GM12878 (cell line): ENCODE measurements around the gene TRPM1. TPM values are rescaled to one million over a fixed set of nuclear protein-coding genes. Genes with fewer than 3 reads are reported as not detected.

Experiments
- ATAC-seq: fragments of 200-7000 bp; cut with Tn5 transposase; 3 replicates; pipeline ENCODE4 v1.9.1; 2020; ENCODE audit warnings: mild to moderate bottlenecking, moderate library complexity
- BruUV-seq: library from RNA; stranded (reverse); fragments of 400-500 nt; replicated peaks from 2 replicates; lab custom pipeline; 2021; lab: Mats Ljungman, UMichigan
- CTCF ChIA-PET: fragments of 300-600 bp; sonication (Branson Sonifier 250); formaldehyde crosslinking; extraction: SDS; loops from one replicate; lab custom pipeline; 2021; ENCODE audit warnings: inconsistent platforms; lab: Yijun Ruan, JAX
- POLR2A ChIA-PET: fragments of 350-600 bp; formaldehyde crosslinking; extraction: SDS; loops from one replicate; lab custom pipeline; 2021; ENCODE audit warnings: inconsistent platforms; lab: Charles Lee
- RAD21 ChIA-PET: fragments of 300-600 bp; sonication (Branson Sonifier 250); formaldehyde crosslinking; loops from one replicate; lab custom pipeline; 2023; ENCODE audit warnings: antibody characterized with exemption; ENCODE audit not compliant: unreplicated experiment; lab: Charles Lee
- SMC1A ChIA-PET: fragments of 300-600 bp; sonication (Branson Sonifier 250); formaldehyde crosslinking; loops from one replicate; lab custom pipeline; 2023; ENCODE audit not compliant: unreplicated experiment, uncharacterized antibody; lab: Charles Lee
- DNase-seq: peaks from one replicate; pipeline ENCODE4 v3.0.0-alpha.2; 2011; ENCODE audit warnings: low read depth, low spot score
- FAIRE-seq: peaks from 3 replicates; lab custom pipeline; 2011; peaks lifted over from hg19 to GRCh38; lab: Jason Lieb, UNC
- H2AFZ ChIP-seq: 2 replicates; pipeline ENCODE4 v1.6.0; 2011; ENCODE audit warnings: low read depth, low read length, control low read depth; ENCODE audit not compliant: control insufficient read depth
- H3K27ac ChIP-seq: 2 replicates; pipeline ENCODE4 v1.5.1; 2011; ENCODE audit warnings: control low read depth; ENCODE audit not compliant: control insufficient read depth, insufficient read depth
- H3K27me3 ChIP-seq, 2 experiments: replicated peaks in 1 of 2; 2 replicates each; pipeline versions ENCODE4 v1.6.0 to v1.6.1; 2011; ENCODE audit warnings: low read length in 1 of 2; ENCODE audit not compliant: control insufficient read depth in 2 of 2, insufficient read depth in 2 of 2
- H3K36me3 ChIP-seq, 2 experiments: 2 replicates each; pipeline ENCODE4 v1.5.1; 2011; ENCODE audit warnings: low read length in 1 of 2; ENCODE audit not compliant: control insufficient read depth in 2 of 2, insufficient read depth in 2 of 2
- H3K4me1 ChIP-seq: 2 replicates; pipeline ENCODE4 v1.6.1; 2011; ENCODE audit warnings: mild to moderate bottlenecking, low read length, moderate library complexity, mixed read lengths; ENCODE audit not compliant: control insufficient read depth, insufficient read depth
- H3K4me2 ChIP-seq: 2 replicates; pipeline ENCODE4 v1.6.0; 2011; ENCODE audit warnings: control low read depth; ENCODE audit not compliant: control insufficient read depth, insufficient read depth
- H3K4me3 ChIP-seq: fragments of 200-600 bp; sonication (generic); 2 replicates; pipeline ENCODE4 v1.5.1; 2016
- H3K79me2 ChIP-seq: 2 replicates; pipeline ENCODE4 v1.6.0; 2011; ENCODE audit warnings: low read length; ENCODE audit not compliant: control insufficient read depth, insufficient read depth
- H3K9ac ChIP-seq: 2 replicates; pipeline ENCODE4 v1.8.0; 2011; ENCODE audit warnings: low read length, control low read depth, mixed read lengths; ENCODE audit not compliant: control insufficient read depth, insufficient read depth
- H3K9me3 ChIP-seq: replicated peaks from 3 replicates; pipeline ENCODE4 v1.5.1; 2011; ENCODE audit warnings: mild to moderate bottlenecking, low read length; ENCODE audit not compliant: control insufficient read depth, insufficient read depth
- H4K20me1 ChIP-seq: 2 replicates; pipeline ENCODE4 v1.6.0; 2011; ENCODE audit not compliant: control insufficient read depth, insufficient read depth
- ATF7 ChIP-seq: fragments of 450-650 bp; IDR thresholded peaks from 2 replicates; pipeline ENCODE4 v1.6.1; 2016; ENCODE audit warnings: low read depth, mild to moderate bottlenecking
- BMI1 ChIP-seq: fragments of 450-650 bp; IDR thresholded peaks from 2 replicates; pipeline ENCODE4 v1.6.1; 2016; ENCODE audit warnings: mild to moderate bottlenecking, moderate library complexity, borderline replicate concordance
- BRCA1 ChIP-seq: IDR thresholded peaks from 2 replicates; pipeline ENCODE4 v1.6.1; 2011; ENCODE audit warnings: low read depth, low read length, improper control_type of control experiment
- DPF2 ChIP-seq: fragments of 450-650 bp; IDR thresholded peaks from 2 replicates; pipeline ENCODE4 v1.6.1; 2017; ENCODE audit warnings: mild to moderate bottlenecking
- HCFC1 ChIP-seq: fragments of 150-350 bp; IDR thresholded peaks from 2 replicates; pipeline ENCODE4 v1.6.1; 2014; ENCODE audit warnings: low read length
- IRF5 ChIP-seq: fragments of 450-650 bp; IDR thresholded peaks from 2 replicates; pipeline ENCODE4 v1.6.1; 2017; ENCODE audit warnings: borderline replicate concordance
- KAT2A ChIP-seq: conservative IDR thresholded peaks from 2 replicates; pipeline ENCODE4 v1.6.1; 2011; ENCODE audit warnings: low read depth, low read length; ENCODE audit not compliant: control insufficient read depth
- MYB ChIP-seq: fragments of 150-350 bp; IDR thresholded peaks from 2 replicates; pipeline ENCODE4 v1.6.1; 2014; ENCODE audit warnings: mild to moderate bottlenecking, low read depth, low read length, borderline replicate concordance
- NFYA ChIP-seq: IDR thresholded peaks from 2 replicates; pipeline ENCODE4 v1.6.1; 2011; ENCODE audit warnings: low read depth, mild to moderate bottlenecking, low read length, improper control_type of control experiment, borderline replicate concordance
- NR2F1 ChIP-seq: fragments of 450-650 bp; conservative IDR thresholded peaks from 2 replicates; pipeline ENCODE4 v1.6.1; 2017; ENCODE audit warnings: mild to moderate bottlenecking
- PBX3 ChIP-seq: IDR thresholded peaks from 2 replicates; pipeline ENCODE4 v1.6.1; 2011; ENCODE audit warnings: mild to moderate bottlenecking, low read depth, low read length, moderate library complexity; ENCODE audit not compliant: insufficient replicate concordance
- PRDM15 ChIP-seq: fragments of 450-650 bp; formaldehyde crosslinking; IDR thresholded peaks from 2 replicates; pipeline ENCODE4 v1.4.0; 2020; ENCODE audit warnings: mild to moderate bottlenecking, moderate library complexity
- RUNX3 ChIP-seq: IDR thresholded peaks from 2 replicates; pipeline ENCODE4 v1.6.1; 2012; ENCODE audit warnings: low read length, inconsistent platforms
- SMC3 ChIP-seq: IDR thresholded peaks from 2 replicates; pipeline ENCODE4 v1.6.1; 2011; ENCODE audit warnings: low read length, improper control_type of control experiment, borderline replicate concordance
- ZNF622 ChIP-seq: fragments of 450-650 bp; IDR thresholded peaks from 2 replicates; pipeline ENCODE4 v1.6.1; 2017; ENCODE audit warnings: mild to moderate bottlenecking, inconsistent platforms
- WGBS: methylation state at CpG from one replicate; pipeline ENCODE4 v1.1.6; 2016; ENCODE audit warnings: low lambda C conversion rate; ENCODE audit not compliant: insufficient replicate concordance, insufficient coverage; ENCODE audit errors: missing lambda C conversion rate; 5-methylcytosine and 5-hydroxymethylcytosine counted together
- in situ Hi-C: fragments of 300-500 bp; cut with MboI; formaldehyde crosslinking; loops from 9 replicates; pipeline ENCODE4 v1.14.3; 2018; ENCODE audit warnings: mixed read lengths
- intact Hi-C: fragments of 100-400 bp; cut with micrococcal nuclease; formaldehyde crosslinking; loops from one replicate; pipeline ENCODE4 v1.14.2; 2022; ENCODE audit not compliant: unreplicated experiment
- polyA plus RNA-seq, 11 experiments: library from polyadenylated mRNA; depleted of rRNA in 4 of 11; unstranded in 6 of 11; stranded (reverse) in 5 of 11; fragments of >200 nt; fragmentation: Nextera tagmentation in 4 of 11; fragmentation: Illumina TruSeq in 1 of 11; extraction: Ambion mirVana in 4 of 11; extraction: Trizol in 1 of 11; gene quantifications; 1 replicate in 1 of 11; 2 replicates in 10 of 11; pipeline versions ENCODE4 v1.2.1 to v1.2.3, GENCODE V29; 2011 to 2016; ENCODE audit warnings: inconsistent platforms in 2 of 11, missing spikeins in 2 of 11, low read depth in 1 of 11
- total RNA-seq, 4 experiments: library from RNA; depleted of rRNA in 3 of 4; stranded (reverse); fragments of >200 nt in 3 of 4; fragmentation: Illumina TruSeq in 1 of 4; extraction: Trizol in 1 of 4; gene quantifications; 2 replicates each; pipeline versions ENCODE4 v1.2.1 to v1.2.3, GENCODE V29; 2013 to 2021

TRPM1 gene
- total and polyA plus RNA-seq, 10 of the 15 experiments (the other 5 are each of a cell fraction or from before 2014, with no cell fraction given), result 0.01 to 0.10 (median 0.05) TPM; not detected in 4

GRCh38 chr15:31081588-31082250 is 19.8 kb downstream of the TRPM1 start (continued):
- TF ChIP-seq PRDM15 (no peak), NFYA (no peak)

GRCh38 chr15:31081056-31081455 is 20.5 kb downstream of the TRPM1 start:
- intact Hi-C loops (no loop called here), in situ Hi-C loops (no loop called here)
- H3K4me3 ChIP-seq, result no peak overlapping the region; the same call in 1 of the 2 replicates
- no peak for FAIRE-seq
- H2AFZ ChIP-seq, result peak overlapping the region; percentile 42; the same call in 1 of the 2 replicates
- WGBS, result 64% methylated on average over 11 of the region's 11 CpGs
- H3K9ac ChIP-seq, result no peak overlapping the region
- peak overlapping the region; percentile 43 for H3K4me2 ChIP-seq
- TF ChIP-seq PBX3 (no peak), IRF5 (no peak), MYB (no peak), RUNX3 (no peak), BRCA1 (no peak), KAT2A (no peak), NR2F1 (no peak), BMI1 (no peak), ZNF622 (no peak), DPF2 (no peak), HCFC1 (no peak), SMC3 (no peak), ATF7 (no peak)
- no peak overlapping the region for H3K27ac ChIP-seq
- ATAC-seq, result no peak
- H3K27me3 ChIP-seq, result no peaks in the 10 kb centered on the region
- POLR2A ChIA-PET, result no interaction called here
- H3K79me2 ChIP-seq, result no peaks in the 10 kb centered on the region
- H3K4me1 ChIP-seq, result peaks cover 19% of the 10 kb centered on the region
- RAD21 ChIA-PET, result no interaction called here
- no peaks in the 10 kb centered on the region; the same call in 1 of the 2 replicates for H4K20me1 ChIP-seq
- no TSS peak for BruUV-seq
- no peaks in the 10 kb centered on the region for H3K36me3 ChIP-seq
- no peaks in the 10 kb centered on the region for H3K9me3 ChIP-seq
- SMC1A ChIA-PET, result no interaction called here
- CTCF ChIA-PET, result no interaction called here
- DNase-seq, result no peak
